ENCODE measurements around the gene MBTPS1. TPM values are rescaled to one million over a fixed set of nuclear protein-coding genes. Genes with fewer than 3 reads are reported as not detected.

Gene MBTPS1
- polyA plus RNA-seq, 2 donors: 23.1 to 25.6 TPM

- Histone ChIP-seq H3K4me1 (ENCODE audit: control insufficient read depth in 2 of 2, insufficient read depth in 2 of 2, low read length in 1 of 2) (peaks cover 0 to 4% of the 10 kb centered on the region in 2 donors), H3K9me3 (ENCODE audit: control insufficient read depth in 2 of 2, insufficient read depth in 1 of 2, low read depth in 1 of 2, low read length in 1 of 2) (no peaks in the 10 kb centered on the region), H3K36me3 (ENCODE audit: control insufficient read depth in 2 of 2, insufficient read depth in 2 of 2, low read length in 1 of 2) (peaks cover 0 to 2% of the 10 kb centered on the region in 2 donors), H3K4me3 (ENCODE audit: low read depth in 1 of 2, low read length in 2 of 2) (no peak overlapping the region), H3K27ac (ENCODE audit: low read depth in 2 of 2, low read length in 1 of 2) (no peak overlapping the region), H3K27me3 (ENCODE audit: control insufficient read depth in 1 of 2, insufficient read depth in 2 of 2, low read length in 2 of 2) (no peaks in the 10 kb centered on the region)
- 59 to 66% methylated on average over 6 of the region's 6 CpGs for WGBS, 2 donors
Observed at GRCh38 chr16:84109598-84110335, 7.0 kb downstream of the MBTPS1 start.

- Histone ChIP-seq H3K36me3 (ENCODE audit: control insufficient read depth in 2 of 2, insufficient read depth in 2 of 2, low read length in 1 of 2) (peaks cover 0 to 2% of the 10 kb centered on the region in 2 donors), H3K4me1 (ENCODE audit: control insufficient read depth in 2 of 2, insufficient read depth in 2 of 2, low read length in 1 of 2) (peaks cover 0 to 4% of the 10 kb centered on the region in 2 donors), H3K27me3 (ENCODE audit: control insufficient read depth in 1 of 2, insufficient read depth in 2 of 2, low read length in 2 of 2) (no peaks in the 10 kb centered on the region), H3K9me3 (ENCODE audit: control insufficient read depth in 2 of 2, insufficient read depth in 1 of 2, low read depth in 1 of 2, low read length in 1 of 2) (no peaks in the 10 kb centered on the region), H3K4me3 (ENCODE audit: low read depth in 1 of 2, low read length in 2 of 2) (no peak overlapping the region), H3K27ac (ENCODE audit: low read depth in 2 of 2, low read length in 1 of 2) (no peak overlapping the region)
- 61 to 65% methylated on average over 2 of the region's 2 CpGs for WGBS, 2 donors
Observed at GRCh38 chr16:84107921-84108320, 8.8 kb downstream of the MBTPS1 start.

GRCh38 chr16:84105948-84106740 is 10.6 kb downstream of the MBTPS1 start:
- Histone ChIP-seq H3K27me3 (ENCODE audit: control insufficient read depth in 1 of 2, insufficient read depth in 2 of 2, low read length in 2 of 2) (no peaks in the 10 kb centered on the region), H3K4me1 (ENCODE audit: control insufficient read depth in 2 of 2, insufficient read depth in 2 of 2, low read length in 1 of 2) (peaks cover 0 to 4% of the 10 kb centered on the region in 2 donors), H3K4me3 (ENCODE audit: low read depth in 1 of 2, low read length in 2 of 2) (no peak overlapping the region), H3K9me3 (ENCODE audit: control insufficient read depth in 2 of 2, insufficient read depth in 1 of 2, low read depth in 1 of 2, low read length in 1 of 2) (no peaks in the 10 kb centered on the region), H3K36me3 (ENCODE audit: control insufficient read depth in 2 of 2, insufficient read depth in 2 of 2, low read length in 1 of 2) (peaks cover 0 to 2% of the 10 kb centered on the region in 2 donors), H3K27ac (ENCODE audit: low read depth in 2 of 2, low read length in 1 of 2) (no peak overlapping the region)
- WGBS, 2 donors: 83 to 89% methylated on average over 13 of the region's 13 CpGs

- Histone ChIP-seq H3K27ac (ENCODE audit: low read depth in 2 of 2, low read length in 1 of 2) (no peak overlapping the region), H3K36me3 (ENCODE audit: control insufficient read depth in 2 of 2, insufficient read depth in 2 of 2, low read length in 1 of 2) (peaks cover 0 to 2% of the 10 kb centered on the region in 2 donors), H3K4me1 (ENCODE audit: control insufficient read depth in 2 of 2, insufficient read depth in 2 of 2, low read length in 1 of 2) (peaks cover 0 to 4% of the 10 kb centered on the region in 2 donors), H3K4me3 (ENCODE audit: low read depth in 1 of 2, low read length in 2 of 2) (no peak overlapping the region), H3K9me3 (ENCODE audit: control insufficient read depth in 2 of 2, insufficient read depth in 1 of 2, low read depth in 1 of 2, low read length in 1 of 2) (no peaks in the 10 kb centered on the region), H3K27me3 (ENCODE audit: control insufficient read depth in 1 of 2, insufficient read depth in 2 of 2, low read length in 2 of 2) (no peaks in the 10 kb centered on the region)
- WGBS, 2 donors: 83% methylated on average over 12 of the region's 12 CpGs
Observed at GRCh38 chr16:84105301-84105815, 11.4 kb downstream of the MBTPS1 start.

- Histone ChIP-seq H3K4me1 (ENCODE audit: control insufficient read depth in 2 of 2, insufficient read depth in 2 of 2, low read length in 1 of 2) (peaks cover 0 to 4% of the 10 kb centered on the region in 2 donors), H3K9me3 (ENCODE audit: control insufficient read depth in 2 of 2, insufficient read depth in 1 of 2, low read depth in 1 of 2, low read length in 1 of 2) (no peaks in the 10 kb centered on the region), H3K4me3 (ENCODE audit: low read depth in 1 of 2, low read length in 2 of 2) (no peak overlapping the region), H3K27me3 (ENCODE audit: control insufficient read depth in 1 of 2, insufficient read depth in 2 of 2, low read length in 2 of 2) (no peaks in the 10 kb centered on the region), H3K36me3 (ENCODE audit: control insufficient read depth in 2 of 2, insufficient read depth in 2 of 2, low read length in 1 of 2) (peaks cover 0 to 2% of the 10 kb centered on the region in 2 donors), H3K27ac (ENCODE audit: low read depth in 2 of 2, low read length in 1 of 2) (no peak overlapping the region)
- 79 to 81% methylated on average over 3 of the region's 3 CpGs for WGBS, 2 donors
Observed at GRCh38 chr16:84104231-84104630, 12.5 kb downstream of the MBTPS1 start.

- no peak overlapping the region for H3K4me3 ChIP-seq (ENCODE audit: low read depth in 1 of 2, low read length in 2 of 2)
- 39 to 49% methylated on average over 5 of the region's 5 CpGs for WGBS, 2 donors
- H3K27ac ChIP-seq (ENCODE audit: low read depth in 2 of 2, low read length in 1 of 2): peak overlapping the region in 1 of 2 donors; percentile 45
- H3K27me3 ChIP-seq (ENCODE audit: control insufficient read depth in 1 of 2, insufficient read depth in 2 of 2, low read length in 2 of 2): no peaks in the 10 kb centered on the region
- H3K9me3 ChIP-seq (ENCODE audit: control insufficient read depth in 2 of 2, insufficient read depth in 1 of 2, low read depth in 1 of 2, low read length in 1 of 2): no peaks in the 10 kb centered on the region
- no peaks in the 10 kb centered on the region for H3K36me3 ChIP-seq (ENCODE audit: control insufficient read depth in 2 of 2, insufficient read depth in 2 of 2, low read length in 1 of 2)
- peaks cover 0 to 4% of the 10 kb centered on the region in 2 donors for H3K4me1 ChIP-seq (ENCODE audit: control insufficient read depth in 2 of 2, insufficient read depth in 2 of 2, low read length in 1 of 2)
Observed at GRCh38 chr16:84103678-84104077, 13.1 kb downstream of the MBTPS1 start.

DNA sequence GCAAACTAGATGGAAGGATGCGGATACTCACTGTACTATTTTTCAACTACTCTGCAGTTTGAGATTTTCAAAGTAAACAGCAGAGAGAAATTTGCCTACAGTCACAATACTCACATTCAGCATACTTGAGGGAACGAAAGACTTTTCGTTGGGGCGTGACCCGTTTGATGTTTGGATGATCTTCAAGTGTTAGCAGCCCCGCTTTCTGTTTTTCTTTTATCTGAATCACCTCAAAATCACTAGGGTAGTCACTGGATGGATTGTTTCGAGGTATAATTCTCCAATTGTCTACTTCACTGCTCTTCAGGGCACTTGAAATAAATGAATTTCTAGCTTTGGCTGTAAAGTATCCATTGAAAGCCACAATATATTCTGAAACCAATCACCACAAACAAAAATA is 17.8 kb downstream of the MBTPS1 start:
- no peak overlapping the region for H3K27ac ChIP-seq (ENCODE audit: low read depth in 2 of 2, low read length in 1 of 2)
- H3K27me3 ChIP-seq (ENCODE audit: control insufficient read depth in 1 of 2, insufficient read depth in 2 of 2, low read length in 2 of 2): no peaks in the 10 kb centered on the region
- no peaks in the 10 kb centered on the region for H3K9me3 ChIP-seq (ENCODE audit: control insufficient read depth in 2 of 2, insufficient read depth in 1 of 2, low read depth in 1 of 2, low read length in 1 of 2)
- no peak overlapping the region for H3K4me3 ChIP-seq (ENCODE audit: low read depth in 1 of 2, low read length in 2 of 2)
- H3K36me3 ChIP-seq (ENCODE audit: control insufficient read depth in 2 of 2, insufficient read depth in 2 of 2, low read length in 1 of 2): peaks cover 0 to 8% of the 10 kb centered on the region in 2 donors
- H3K4me1 ChIP-seq (ENCODE audit: control insufficient read depth in 2 of 2, insufficient read depth in 2 of 2, low read length in 1 of 2): peaks cover 0 to 4% of the 10 kb centered on the region in 2 donors
- 83 to 91% methylated on average over 7 of the region's 7 CpGs for WGBS, 2 donors

DNA sequence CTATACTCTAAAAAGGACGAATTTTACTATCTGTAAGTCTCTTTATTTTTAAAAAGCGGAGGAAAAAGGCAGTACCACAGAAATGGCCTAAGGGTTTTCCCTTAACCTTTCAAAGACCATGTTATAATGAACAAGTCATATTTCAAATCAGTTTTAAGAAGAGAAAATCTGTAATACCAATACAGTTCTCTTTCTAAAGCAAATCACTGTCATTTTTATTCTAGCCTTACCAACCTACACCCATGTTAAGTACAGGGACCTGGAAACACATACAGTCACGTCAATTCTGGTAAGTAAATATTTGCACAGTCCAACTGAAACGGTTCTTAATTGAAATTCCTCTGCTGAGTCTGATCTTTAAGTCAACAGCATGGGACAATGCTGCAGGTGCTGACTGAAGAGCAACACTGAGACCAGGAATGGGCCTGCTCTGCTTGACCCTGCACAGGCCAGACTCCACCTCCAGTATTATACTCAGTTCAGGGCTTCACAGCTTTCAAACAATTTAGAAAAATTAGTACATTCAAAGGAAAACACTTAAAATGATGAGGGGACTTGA is 20.2 kb downstream of the MBTPS1 start:
- Histone ChIP-seq H3K9me3 (ENCODE audit: control insufficient read depth in 2 of 2, insufficient read depth in 1 of 2, low read depth in 1 of 2, low read length in 1 of 2) (no peaks in the 10 kb centered on the region), H3K4me1 (ENCODE audit: control insufficient read depth in 2 of 2, insufficient read depth in 2 of 2, low read length in 1 of 2) (peaks cover 0 to 4% of the 10 kb centered on the region in 2 donors), H3K27ac (ENCODE audit: low read depth in 2 of 2, low read length in 1 of 2) (no peak overlapping the region), H3K36me3 (ENCODE audit: control insufficient read depth in 2 of 2, insufficient read depth in 2 of 2, low read length in 1 of 2) (peaks cover 9 to 19% of the 10 kb centered on the region in 2 donors), H3K27me3 (ENCODE audit: control insufficient read depth in 1 of 2, insufficient read depth in 2 of 2, low read length in 2 of 2) (no peaks in the 10 kb centered on the region), H3K4me3 (ENCODE audit: low read depth in 1 of 2, low read length in 2 of 2) (no peak overlapping the region)
- 56 to 60% methylated on average over 4 of the region's 4 CpGs for WGBS, 2 donors

- Histone ChIP-seq H3K9me3 (ENCODE audit: control insufficient read depth in 2 of 2, insufficient read depth in 1 of 2, low read depth in 1 of 2, low read length in 1 of 2) (no peaks in the 10 kb centered on the region), H3K27ac (ENCODE audit: low read depth in 2 of 2, low read length in 1 of 2) (no peak overlapping the region), H3K36me3 (ENCODE audit: control insufficient read depth in 2 of 2, insufficient read depth in 2 of 2, low read length in 1 of 2) (peaks cover 9 to 21% of the 10 kb centered on the region in 2 donors), H3K4me1 (ENCODE audit: control insufficient read depth in 2 of 2, insufficient read depth in 2 of 2, low read length in 1 of 2) (peaks cover 0 to 4% of the 10 kb centered on the region in 2 donors), H3K27me3 (ENCODE audit: control insufficient read depth in 1 of 2, insufficient read depth in 2 of 2, low read length in 2 of 2) (no peaks in the 10 kb centered on the region), H3K4me3 (ENCODE audit: low read depth in 1 of 2, low read length in 2 of 2) (no peak overlapping the region)
- 89 to 92% methylated on average over 14 of the region's 14 CpGs for WGBS, 2 donors
Observed at GRCh38 chr16:84095466-84095865, 21.3 kb downstream of the MBTPS1 start.
